Activated effector memory CD4-positive, alpha-beta T cell treated with Interleukin-2 at 50 U/mL for 16 hours (primary cell): Measurements from ENCODE around the gene EPN3.

Experiments used
- DNase-seq: peaks from one replicate; pipeline ENCODE4 v3.0.0-alpha.2; 2020

The EPN3 gene

GRCh38 chr17:50532452-50533024 lies at the start of gene EPN3:
TSS of gene EPN3 (plus strand) at chr17:50532735. CDS start at chr17:50536557, 3,822 bp downstream.
- no peak for DNase-seq

- DNase-seq: no peak
These were observed 49.3 kb upstream of the EPN3 start for GRCh38 chr17:50483266-50483665.

- DNase-seq: no peak
These were observed 48.0 kb upstream of the EPN3 start for GRCh38 chr17:50484386-50485155.

GRCh38 chr17:50487213-50488096 lies 45.1 kb upstream of the EPN3 start:
- no peak for DNase-seq

- DNase-seq: no peak
These were observed 43.7 kb upstream of the EPN3 start for GRCh38 chr17:50488880-50489279.

- no peak for DNase-seq
These were observed 41.0 kb upstream of the EPN3 start for GRCh38 chr17:50491505-50491904.

GRCh38 chr17:50492214-50492613 lies 40.3 kb upstream of the EPN3 start:
- no peak for DNase-seq

- no peak for DNase-seq
These were observed 38.8 kb upstream of the EPN3 start for GRCh38 chr17:50493744-50494143.

- DNase-seq: no peak
These were observed 37.2 kb upstream of the EPN3 start for GRCh38 chr17:50495217-50495823.

GRCh38 chr17:50495918-50496317 lies 36.6 kb upstream of the EPN3 start:
- no peak for DNase-seq

- no peak for DNase-seq
These were observed 34.3 kb upstream of the EPN3 start for GRCh38 chr17:50498021-50498874.

GRCh38 chr17:50499270-50499669 lies 33.3 kb upstream of the EPN3 start:
- DNase-seq: no peak

- no peak for DNase-seq
These were observed 32.8 kb upstream of the EPN3 start for GRCh38 chr17:50499721-50500120.

- DNase-seq: no peak
These were observed 31.5 kb upstream of the EPN3 start for GRCh38 chr17:50501054-50501453.

GRCh38 chr17:50502301-50502990 lies 30.1 kb upstream of the EPN3 start:
- DNase-seq: no peak

- DNase-seq: no peak
These were observed 26.9 kb upstream of the EPN3 start for GRCh38 chr17:50505591-50506130.

GRCh38 chr17:50506298-50506697 lies 26.2 kb upstream of the EPN3 start:
- DNase-seq: no peak

GRCh38 chr17:50507871-50508572 lies 24.5 kb upstream of the EPN3 start, which contains the start of gene MYCBPAP:
TSS of gene MYCBPAP (plus strand) at chr17:50508439. CDS start at chr17:50508675, 236 bp downstream.
- DNase-seq: peak; percentile 76

- no peak for DNase-seq
These were observed 23.7 kb upstream of the EPN3 start for GRCh38 chr17:50508573-50509460.
